HCT116 (cell line): ENCODE results near the gene TAF4B. TPM values are rescaled to one million over a fixed set of nuclear protein-coding genes. Genes with fewer than 3 reads are reported as not detected.

Experiments used
- ATAC-seq: fragments of 200-7000 bp; cut with Tn5 transposase; 2 replicates; pipeline ENCODE4 v1.9.1; 2020; ENCODE audit warnings: mild to moderate bottlenecking, moderate library complexity
- Bru-seq: library from RNA; stranded (reverse); fragments of 400-500 nt; gene quantifications from one replicate; lab custom pipeline; 2021; lab: Mats Ljungman, UMichigan
- BruChase-seq, 2 experiments: library from RNA; stranded (reverse); fragments of 400-500 nt; gene quantifications; one replicate each; lab custom pipeline; 2021; lab: Mats Ljungman, UMichigan
- BruUV-seq: library from RNA; stranded (reverse); fragments of 400-500 nt; replicated peaks from 2 replicates; lab custom pipeline; 2021; lab: Mats Ljungman, UMichigan
- CTCF ChIA-PET: fragments of 300-600 bp; sonication (Branson Sonifier 250); formaldehyde crosslinking; loops from one replicate; lab custom pipeline; 2021; ENCODE audit warnings: antibody characterized with exemption; lab: Charles Lee
- POLR2A ChIA-PET: fragments of 300-600, 350-600 bp; sonication (Branson Sonifier 250); formaldehyde crosslinking; loops from one replicate; lab custom pipeline; 2021; ENCODE audit warnings: antibody characterized with exemption; lab: Charles Lee
- RAD21 ChIA-PET, 2 experiments: fragments of 300-600 bp; sonication (Branson Sonifier 250); formaldehyde crosslinking; loops; one replicate each; lab custom pipeline; 2023; ENCODE audit warnings: low total read pairs in 2 of 2; ENCODE audit not compliant: uncharacterized antibody in 2 of 2, unreplicated experiment in 2 of 2, low non-redundant PET in 1 of 2; lab: Charles Lee
- DNase-seq: peaks from one replicate; pipeline ENCODE4 v3.0.0-alpha.2; 2010; ENCODE audit warnings: low read depth, low spot score
- H2AFZ ChIP-seq: fragments of 200-600 bp; shearing (Covaris generic), sonication (generic); 2 replicates; pipeline ENCODE4 v1.6.1; 2017; ENCODE audit warnings: low read depth, mixed run types, mixed read lengths, antibody characterized with exemption, low read length; ENCODE audit not compliant: poor library complexity, severe bottlenecking
- H3K27ac ChIP-seq: 2 replicates; pipeline ENCODE4 v1.5.1; 2012; ENCODE audit warnings: low read depth, low read length
- H3K27me3 ChIP-seq: fragments of 200-600 bp; sonication (generic); 2 replicates; pipeline ENCODE4 v1.6.1; 2016; ENCODE audit warnings: mixed run types, low read length, mixed read lengths; ENCODE audit not compliant: insufficient read depth
- H3K36me3 ChIP-seq, 2 experiments: fragments of 200-500 bp in 1 of 2; fragments of 200-600 bp in 1 of 2; sonication (Bioruptor generic) in 1 of 2; sonication (generic) in 1 of 2; 2 replicates each; pipeline versions ENCODE4 v1.5.1 to v1.6.1; 2014 to 2016; ENCODE audit warnings: low read length in 2 of 2, inconsistent platforms in 1 of 2, mixed read lengths in 1 of 2, mixed run types in 1 of 2; ENCODE audit not compliant: insufficient read depth in 2 of 2, control insufficient read depth in 1 of 2
- H3K4me1 ChIP-seq, 2 experiments: fragments of 200-600 bp in 1 of 2; sonication (generic) in 1 of 2; 2 replicates each; pipeline versions ENCODE4 v1.5.1 to v1.6.1; 2012 to 2017; ENCODE audit warnings: low read length in 2 of 2, inconsistent platforms in 1 of 2, mild to moderate bottlenecking in 1 of 2, mixed read lengths in 1 of 2, mixed run types in 1 of 2, moderate library complexity in 1 of 2; ENCODE audit not compliant: insufficient read depth in 2 of 2, control insufficient read depth in 1 of 2
- H3K4me2 ChIP-seq: fragments of 200-600 bp; sonication (generic); 2 replicates; pipeline ENCODE4 v1.6.1; 2017; ENCODE audit warnings: mixed run types, low read length, mixed read lengths
- H3K4me3 ChIP-seq, 2 experiments: fragments of 200-600 bp in 1 of 2; sonication (generic) in 1 of 2; replicated peaks in 1 of 2; 2 replicates each; pipeline ENCODE4 v1.5.1; 2011 to 2016; ENCODE audit warnings: low read length in 2 of 2, control low read depth in 1 of 2, low read depth in 1 of 2, mild to moderate bottlenecking in 1 of 2, mixed read lengths in 1 of 2, mixed run types in 1 of 2
- H3K79me2 ChIP-seq: fragments of 200-600 bp; sonication (generic); 2 replicates; pipeline ENCODE4 v1.6.1; 2017; ENCODE audit warnings: mild to moderate bottlenecking, mixed run types, low read length, moderate library complexity, mixed read lengths; ENCODE audit not compliant: insufficient read depth
- H3K9ac ChIP-seq: fragments of 200-600 bp; sonication (generic); 2 replicates; pipeline ENCODE4 v1.6.1; 2016; ENCODE audit warnings: low read length, mixed read lengths
- H3K9me2 ChIP-seq: fragments of 200-600 bp; sonication (generic), shearing (Covaris generic); 2 replicates; pipeline ENCODE4 v1.6.1; 2017; ENCODE audit warnings: mixed run types, mild to moderate bottlenecking, moderate library complexity; ENCODE audit not compliant: insufficient read depth
- H3K9me3 ChIP-seq, 2 experiments: fragments of 200-500 bp in 1 of 2; fragments of 200-600 bp in 1 of 2; sonication (Bioruptor generic) in 1 of 2; sonication (generic) in 1 of 2; 2 replicates each; pipeline ENCODE4 v1.6.1; 2014 to 2017; ENCODE audit warnings: low read length in 2 of 2, mixed read lengths in 2 of 2, inconsistent platforms in 1 of 2, low read depth in 1 of 2, mild to moderate bottlenecking in 1 of 2, mixed run types in 1 of 2, moderate library complexity in 1 of 2; ENCODE audit not compliant: control insufficient read depth in 1 of 2, insufficient read depth in 1 of 2
- H4K20me1 ChIP-seq: fragments of 200-600 bp; sonication (generic), shearing (Covaris generic); 2 replicates; pipeline ENCODE4 v1.6.1; 2017; ENCODE audit warnings: mixed run types, mild to moderate bottlenecking, moderate library complexity; ENCODE audit not compliant: insufficient read depth
- CBX3 ChIP-seq: IDR thresholded peaks from 2 replicates; pipeline ENCODE4 v1.6.1; 2012; ENCODE audit warnings: low read depth
- CTCF ChIP-seq, 3 experiments: fragments of 200-600 bp in 1 of 3; sonication (generic) in 1 of 3; IDR thresholded peaks in 2 of 3; conservative IDR thresholded peaks in 1 of 3; 2 replicates each; pipeline ENCODE4 v1.5.1; 2012 to 2017; ENCODE audit warnings: low read depth in 2 of 3, low read length in 2 of 3, antibody characterized with exemption in 1 of 3, borderline replicate concordance in 1 of 3, control low read depth in 1 of 3, mild to moderate bottlenecking in 1 of 3, mixed read lengths in 1 of 3, mixed run types in 1 of 3, moderate library complexity in 1 of 3; ENCODE audit not compliant: insufficient read depth in 1 of 3
- EGR1 ChIP-seq: IDR thresholded peaks from 2 replicates; pipeline ENCODE4 v1.6.1; 2012; ENCODE audit warnings: low read depth
- ELF1 ChIP-seq: IDR thresholded peaks from 2 replicates; pipeline ENCODE4 v1.6.1; 2012; ENCODE audit warnings: low read depth, borderline replicate concordance
- EZH2 ChIP-seq: fragments of 200-600 bp; sonication (generic); IDR thresholded peaks from 2 replicates; pipeline ENCODE4 v1.6.1; 2017; ENCODE audit warnings: antibody characterized with exemption, mixed run types
- EZH2phosphoT487 ChIP-seq: fragments of 200-600 bp; IDR thresholded peaks from 2 replicates; pipeline ENCODE4 v1.6.1; 2018; ENCODE audit warnings: antibody characterized with exemption, borderline replicate concordance
- JUND ChIP-seq: IDR thresholded peaks from 2 replicates; pipeline ENCODE4 v1.6.1; 2012
- POLR2A ChIP-seq: IDR thresholded peaks from 2 replicates; pipeline ENCODE4 v1.7.0; 2011; ENCODE audit warnings: borderline replicate concordance; ENCODE audit not compliant: insufficient read depth, insufficient read length; ENCODE audit errors: extremely low read depth
- POLR2AphosphoS5 ChIP-seq: IDR thresholded peaks from 2 replicates; pipeline ENCODE4 v1.6.1; 2011; ENCODE audit warnings: mild to moderate bottlenecking, low read depth, low read length, moderate library complexity
- RAD21 ChIP-seq: IDR thresholded peaks from 2 replicates; pipeline ENCODE4 v1.6.1; 2012; ENCODE audit warnings: low read depth, mild to moderate bottlenecking
- SIN3A ChIP-seq: IDR thresholded peaks from 2 replicates; pipeline ENCODE4 v1.6.1; 2012; ENCODE audit warnings: low read depth
- SP1 ChIP-seq: IDR thresholded peaks from 2 replicates; pipeline ENCODE4 v1.6.1; 2012; ENCODE audit warnings: low read depth
- SRF ChIP-seq: IDR thresholded peaks from 2 replicates; pipeline ENCODE4 v1.6.1; 2012; ENCODE audit warnings: low read depth
- TCF7L2 ChIP-seq: IDR thresholded peaks from 2 replicates; pipeline ENCODE4 v1.7.0; 2011; ENCODE audit warnings: borderline replicate concordance, inconsistent platforms; ENCODE audit not compliant: insufficient read depth, insufficient read length; ENCODE audit errors: extremely low read depth
- ZBTB33 ChIP-seq: IDR thresholded peaks from 2 replicates; pipeline ENCODE4 v1.6.1; 2011; ENCODE audit warnings: mild to moderate bottlenecking, low read length, moderate library complexity; ENCODE audit not compliant: insufficient replicate concordance; ENCODE audit errors: extremely low read depth
- ZFX ChIP-seq: fragments of 450-650 bp; IDR thresholded peaks from 2 replicates; pipeline ENCODE4 v1.6.1; 2017
- ZNF274 ChIP-seq: fragments of 200-500 bp; sonication (Bioruptor generic); IDR thresholded peaks from 2 replicates; pipeline ENCODE4 v1.6.1; 2014; ENCODE audit warnings: mild to moderate bottlenecking, low read depth, low read length, inconsistent platforms
- intact Hi-C: fragments of 100-400 bp; cut with micrococcal nuclease; formaldehyde crosslinking; loops from 2 replicates; pipeline ENCODE4 v1.10.0; 2022
- long read RNA-seq: library from polyadenylated mRNA; unstranded; transcript quantifications from one replicate; pipeline ENCODE4 v2.0.0, GENCODE V29; 2021; ENCODE audit not compliant: unreplicated experiment
- polyA plus RNA-seq: library from polyadenylated mRNA; unstranded; fragments of >200 nt; gene quantifications from 2 replicates; pipeline ENCODE4 v1.2.1, GENCODE V29; 2012; ENCODE audit warnings: missing spikeins
- total RNA-seq: library from RNA; stranded (reverse); gene quantifications from one replicate; pipeline ENCODE4 v1.2.1, GENCODE V29; 2021; ENCODE audit not compliant: unreplicated experiment
- TF ChIP-seq, protein P1 (sequence below): IDR thresholded peaks from 2 replicates; pipeline ENCODE4 v1.6.1; 2012

TAF4B gene, protein sequence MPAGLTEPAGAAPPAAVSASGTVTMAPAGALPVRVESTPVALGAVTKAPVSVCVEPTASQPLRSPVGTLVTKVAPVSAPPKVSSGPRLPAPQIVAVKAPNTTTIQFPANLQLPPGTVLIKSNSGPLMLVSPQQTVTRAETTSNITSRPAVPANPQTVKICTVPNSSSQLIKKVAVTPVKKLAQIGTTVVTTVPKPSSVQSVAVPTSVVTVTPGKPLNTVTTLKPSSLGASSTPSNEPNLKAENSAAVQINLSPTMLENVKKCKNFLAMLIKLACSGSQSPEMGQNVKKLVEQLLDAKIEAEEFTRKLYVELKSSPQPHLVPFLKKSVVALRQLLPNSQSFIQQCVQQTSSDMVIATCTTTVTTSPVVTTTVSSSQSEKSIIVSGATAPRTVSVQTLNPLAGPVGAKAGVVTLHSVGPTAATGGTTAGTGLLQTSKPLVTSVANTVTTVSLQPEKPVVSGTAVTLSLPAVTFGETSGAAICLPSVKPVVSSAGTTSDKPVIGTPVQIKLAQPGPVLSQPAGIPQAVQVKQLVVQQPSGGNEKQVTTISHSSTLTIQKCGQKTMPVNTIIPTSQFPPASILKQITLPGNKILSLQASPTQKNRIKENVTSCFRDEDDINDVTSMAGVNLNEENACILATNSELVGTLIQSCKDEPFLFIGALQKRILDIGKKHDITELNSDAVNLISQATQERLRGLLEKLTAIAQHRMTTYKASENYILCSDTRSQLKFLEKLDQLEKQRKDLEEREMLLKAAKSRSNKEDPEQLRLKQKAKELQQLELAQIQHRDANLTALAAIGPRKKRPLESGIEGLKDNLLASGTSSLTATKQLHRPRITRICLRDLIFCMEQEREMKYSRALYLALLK
- total RNA-seq: 17.8 TPM
- polyA plus RNA-seq: 7.4 and 9.3 TPM in 2 replicates
- percentile 82 among the genes with signal in this experiment for Bru-seq, nascent RNA
- BruChase-seq, experiment 1, labeled RNA remaining after a 6-hour chase: percentile 67 among the genes with signal in this experiment
- BruChase-seq, experiment 2, labeled RNA remaining after a 2-hour chase: percentile 58 among the genes with signal in this experiment
- long read RNA-seq, full-length matches to known transcripts: 46 of 63 reads
- long read RNA-seq, partial matches to known transcripts: 6 of 63 reads
- long read RNA-seq, other reads (novel, unspliced or antisense): 11 of 63 reads

DNA sequence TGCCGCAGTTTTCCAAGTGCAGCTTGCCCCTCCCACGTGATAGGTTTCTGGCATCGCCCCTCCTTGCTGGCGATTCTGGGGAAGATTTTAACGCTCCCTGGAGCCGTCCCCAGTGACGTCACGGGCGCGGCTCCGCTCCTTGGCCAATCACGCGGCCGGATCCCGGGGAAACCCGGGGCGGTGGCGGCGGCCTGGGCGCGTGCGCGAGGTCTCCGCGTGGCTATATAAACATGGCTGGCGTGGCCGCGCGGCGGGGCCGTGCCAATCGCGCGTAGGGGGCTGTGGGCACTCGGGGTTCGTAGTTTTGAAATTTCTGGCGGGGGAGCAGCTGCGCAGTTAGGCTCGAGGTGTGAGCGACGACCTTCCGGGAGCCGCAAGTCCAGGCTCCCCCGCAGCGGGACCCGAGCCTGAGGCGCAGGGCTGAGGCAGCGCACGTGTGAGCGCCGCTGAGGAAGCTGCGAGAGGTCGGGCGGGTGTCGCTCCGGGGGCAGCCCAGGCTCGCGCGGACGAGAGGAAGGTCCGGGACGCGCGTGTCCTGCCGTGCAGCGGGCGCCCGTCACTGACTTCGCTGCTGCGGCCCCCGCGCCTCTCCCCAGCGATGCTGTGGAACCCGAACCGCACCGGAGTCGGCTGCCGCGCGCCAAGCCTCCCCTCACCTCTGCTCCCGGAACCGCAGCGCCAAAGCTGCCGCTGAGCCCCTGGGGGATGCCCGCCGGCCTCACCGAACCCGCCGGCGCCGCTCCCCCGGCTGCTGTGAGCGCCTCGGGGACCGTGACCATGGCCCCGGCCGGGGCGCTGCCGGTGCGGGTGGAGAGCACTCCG is at the start of gene TAF4B:
Gene TAF4B (plus strand): TSS at position 217 of the 822 bp plus-strand sequence. CDS start 489 bp downstream, at position 706.
- ChIA-PET RAD21 (no interaction called here), CTCF (no interaction called here), POLR2A (interaction anchor here (0.8 to 1.4 kb wide), 2 partner anchors 11 to 1869 kb away, joined by 3 read pairs; no protein-coding TSS in a partner anchor)
- DNase-seq: peak; percentile 90
- peak; percentile 93 for ATAC-seq
- H2AFZ ChIP-seq: peak within 1 kb of the TSS; percentile 50
- peak within 1 kb of the TSS; percentile 82 for H3K4me2 ChIP-seq
- peaks cover 44% of the 10 kb centered on the region for H3K79me2 ChIP-seq
- H3K27ac ChIP-seq: peak within 1 kb of the TSS; percentile 77
- H3K4me3 ChIP-seq: peak within 1 kb of the TSS; percentile 69 to 84
- H3K9ac ChIP-seq: peak within 1 kb of the TSS; percentile 91
- H3K27me3 ChIP-seq: no peaks in the 10 kb centered on the region
- peaks cover 11 to 21% of the 10 kb centered on the region in 2 experiments for H3K4me1 ChIP-seq
- intact Hi-C loops: loop anchor here (5.0 kb wide), 1 partner anchor 134 kb away; the partner anchor contains the start of gene SS18
- no peaks in the 10 kb centered on the region for H3K36me3 ChIP-seq
- BruUV-seq: no TSS peak
- no peaks in the 10 kb centered on the region for H4K20me1 ChIP-seq
- no peaks in the 10 kb centered on the region for H3K9me2 ChIP-seq
- no peaks in the 10 kb centered on the region for H3K9me3 ChIP-seq
- TF ChIP-seq EGR1 (no peak; the same call in 1 of the 2 replicates), CTCF (IDR thresholded peaks at IDR 0.05 in 2 of 3, conservative IDR thresholded peaks at IDR 0.05 in 1 of 3; ENCODE audit: borderline replicate concordance in 1 of 3, insufficient read depth in 1 of 3, low read depth in 2 of 3, low read length in 2 of 3) (no peak), EZH2 (no peak), SRF (no peak), TCF7L2 (no peak), JUND (no peak), ZBTB33 (no peak), ZNF274 (no peak), POLR2AphosphoS5 (peak; percentile 87), CBX3 (no peak), ZFX (peak; percentile 49; the same call in 1 of the 2 replicates), SIN3A (peak; percentile 76; the same call in 1 of the 2 replicates), POLR2A (peak; percentile 88), RAD21 (no peak), SP1 (peak; percentile 58), ELF1 (no peak), EZH2phosphoT487 (no peak)
- TF ChIP-seq, protein P1, sequence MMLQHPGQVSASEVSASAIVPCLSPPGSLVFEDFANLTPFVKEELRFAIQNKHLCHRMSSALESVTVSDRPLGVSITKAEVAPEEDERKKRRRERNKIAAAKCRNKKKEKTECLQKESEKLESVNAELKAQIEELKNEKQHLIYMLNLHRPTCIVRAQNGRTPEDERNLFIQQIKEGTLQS: no peak
